GM23338 (cell line): ENCODE results near the gene PTK6. TPM values are rescaled to one million over a fixed set of nuclear protein-coding genes. Genes with fewer than 3 reads are reported as not detected.
A peak's percentile ranks its signal among the peaks of the same experiment; 100 is the strongest.

Source experiments
- ATAC-seq: fragments of 200-7000 bp; cut with Tn5 transposase; 3 replicates; pipeline ENCODE4 v1.9.1; 2020
- DNase-seq: peaks from one replicate; pipeline ENCODE4 v3.0.0-alpha.2; 2015; ENCODE audit warnings: low spot score
- H2AFZ ChIP-seq: fragments of 200-600 bp; sonication (generic); 2 replicates; pipeline ENCODE4 v1.8.0; 2016; ENCODE audit warnings: antibody characterized with exemption, mild to moderate bottlenecking, moderate library complexity
- H3F3A ChIP-seq: fragments of 200-600 bp; sonication (generic); replicated peaks from 2 replicates; pipeline ENCODE4 v1.8.0; 2017; ENCODE audit warnings: antibody characterized with exemption, mixed run types, low read depth
- H3K27ac ChIP-seq: fragments of 200-600 bp; sonication (generic); 2 replicates; pipeline ENCODE4 v1.6.1; 2016; ENCODE audit warnings: low read depth
- H3K27me3 ChIP-seq: fragments of 200-600 bp; sonication (generic); 2 replicates; pipeline ENCODE4 v1.8.0; 2016; ENCODE audit warnings: mild to moderate bottlenecking, mixed run types, moderate library complexity; ENCODE audit not compliant: insufficient read depth
- H3K36me3 ChIP-seq: fragments of 200-600 bp; sonication (generic); 2 replicates; pipeline ENCODE4 v1.8.0; 2016; ENCODE audit warnings: mild to moderate bottlenecking; ENCODE audit not compliant: insufficient read depth
- H3K4me1 ChIP-seq: fragments of 200-600 bp; sonication (generic); 2 replicates; pipeline ENCODE4 v1.8.0; 2016; ENCODE audit warnings: mild to moderate bottlenecking, moderate library complexity; ENCODE audit not compliant: insufficient read depth
- H3K4me2 ChIP-seq: fragments of 200-600 bp; sonication (generic); 2 replicates; pipeline ENCODE4 v1.7.1; 2017; ENCODE audit warnings: mixed run types
- H3K4me3 ChIP-seq: fragments of 200-600 bp; sonication (generic); 2 replicates; pipeline ENCODE4 v1.6.1; 2016; ENCODE audit warnings: mixed run types
- H3K79me2 ChIP-seq: fragments of 200-600 bp; sonication (generic); replicated peaks from 2 replicates; pipeline ENCODE4 v1.8.0; 2017; ENCODE audit warnings: mild to moderate bottlenecking; ENCODE audit not compliant: insufficient read depth
- H3K9me2 ChIP-seq: fragments of 200-600 bp; sonication (generic); 2 replicates; pipeline ENCODE4 v1.8.0; 2017; ENCODE audit not compliant: insufficient read depth
- H4K20me1 ChIP-seq: fragments of 200-600 bp; sonication (generic); replicated peaks from 2 replicates; pipeline ENCODE4 v1.8.0; 2017; ENCODE audit warnings: mild to moderate bottlenecking; ENCODE audit not compliant: insufficient read depth
- H3K27ac Mint-ChIP-seq: 2 replicates; pipeline ENCODE4 v1.8.0; 2020; ENCODE audit warnings: inconsistent platforms, mild to moderate bottlenecking, moderate library complexity, mixed read lengths
- H3K27me3 Mint-ChIP-seq: 3 replicates; pipeline ENCODE4 v1.8.0; 2022; ENCODE audit warnings: low read depth, mild to moderate bottlenecking, moderate library complexity, mixed read lengths, inconsistent platforms; ENCODE audit not compliant: insufficient read depth, poor library complexity
- H3K36me3 Mint-ChIP-seq: 3 replicates; pipeline ENCODE4 v1.8.0; 2021; ENCODE audit warnings: low read depth, mild to moderate bottlenecking, inconsistent platforms, moderate library complexity, mixed read lengths
- H3K4me1 Mint-ChIP-seq: 3 replicates; pipeline ENCODE4 v1.8.0; 2020; ENCODE audit warnings: mild to moderate bottlenecking, inconsistent platforms, mixed read lengths
- H3K4me3 Mint-ChIP-seq: 3 replicates; pipeline ENCODE4 v1.8.0; 2021; ENCODE audit warnings: moderate library complexity, mild to moderate bottlenecking, inconsistent platforms, mixed read lengths
- H3K9me3 Mint-ChIP-seq: 3 replicates; pipeline ENCODE4 v1.8.0; 2020; ENCODE audit warnings: moderate library complexity, mild to moderate bottlenecking, inconsistent platforms, mixed read lengths
- CREB1 ChIP-seq: fragments of 250-450 bp; sonication (Bioruptor Pico); IDR thresholded peaks from 2 replicates; pipeline ENCODE4 v1.5.0; 2020; ENCODE audit warnings: low read depth, mild to moderate bottlenecking, moderate library complexity
- CTCF ChIP-seq, 2 experiments: fragments of 200-600 bp in 1 of 2; sonication (generic) in 1 of 2; conservative IDR thresholded peaks; 2 replicates each; pipeline versions ENCODE4 v1.5.1 to v1.6.1; 2016 to 2017; ENCODE audit warnings: antibody characterized with exemption in 2 of 2, low read depth in 2 of 2, mild to moderate bottlenecking in 2 of 2, moderate library complexity in 1 of 2
- EZH2 ChIP-seq: fragments of 200-600 bp; sonication (generic); IDR thresholded peaks from one replicate; pipeline ENCODE4 v1.8.0; 2017; ENCODE audit warnings: antibody characterized with exemption, mild to moderate bottlenecking, low read depth; ENCODE audit not compliant: unreplicated experiment
- JUNB ChIP-seq: IDR thresholded peaks from one replicate; pipeline ENCODE4 v1.6.1; 2016; ENCODE audit warnings: antibody characterized with exemption; ENCODE audit not compliant: unreplicated experiment
- POLR2AphosphoS5 ChIP-seq: IDR thresholded peaks from 2 replicates; pipeline ENCODE4 v1.6.1; 2016; ENCODE audit warnings: antibody characterized with exemption, low read depth
- REST ChIP-seq: IDR thresholded peaks from one replicate; pipeline ENCODE4 v1.6.1; 2018; ENCODE audit warnings: antibody characterized with exemption; ENCODE audit not compliant: unreplicated experiment
- STAT1 ChIP-seq: IDR thresholded peaks from one replicate; pipeline ENCODE4 v1.6.1; 2016; ENCODE audit warnings: antibody characterized with exemption; ENCODE audit not compliant: unreplicated experiment
- ZNF114 ChIP-seq: fragments of 250-450 bp; sonication (Bioruptor Pico); IDR thresholded peaks from 2 replicates; pipeline ENCODE4 v1.5.0; 2020; ENCODE audit warnings: mild to moderate bottlenecking, moderate library complexity
- ZNF331 ChIP-seq: fragments of 250-450 bp; sonication (Bioruptor Pico); IDR thresholded peaks from 2 replicates; pipeline ENCODE4 v1.5.0; 2020; ENCODE audit warnings: low read depth, mild to moderate bottlenecking, moderate library complexity
- polyA plus RNA-seq: library from polyadenylated mRNA; unstranded; fragments of >200 nt; fragmentation: Nextera tagmentation; extraction: Ambion mirVana; gene quantifications from 2 replicates; pipeline ENCODE4 v1.2.1, GENCODE V29; 2016
- total RNA-seq: library from RNA; depleted of rRNA; stranded (reverse); fragments of >200 nt; shearing (Covaris generic); gene quantifications from 2 replicates; pipeline ENCODE4 v1.2.3, GENCODE V29; 2014

Gene PTK6
- total and polyA plus RNA-seq, 2 experiments from 2014 or later = 0.28 TPM; not detected in 1

- no peak for ATAC-seq
- DNase-seq = no peak
- no peaks in the 10 kb centered on the region for H3K36me3 ChIP-seq
- no peak overlapping the region for H3K27ac ChIP-seq
- no peak overlapping the region for H3K4me3 ChIP-seq
- H3K9me2 ChIP-seq = no peaks in the 10 kb centered on the region
- Mint-ChIP-seq H3K27me3 (peaks cover 3% of the 10 kb centered on the region), H3K36me3 (peaks cover 3% of the 10 kb centered on the region; the same call in 1 of the 3 replicates), H3K4me3 (no peak overlapping the region), H3K9me3 (peaks cover 4% of the 10 kb centered on the region; the same call in 2 of the 3 replicates), H3K4me1 (peaks cover 4% of the 10 kb centered on the region; the same call in 2 of the 3 replicates), H3K27ac (no peak overlapping the region)
- peaks cover 6% of the 10 kb centered on the region; the same call in 1 of the 2 replicates for H3F3A ChIP-seq
- H3K4me2 ChIP-seq = no peak overlapping the region
- no peaks in the 10 kb centered on the region for H3K79me2 ChIP-seq
- no peak overlapping the region for H2AFZ ChIP-seq
- H4K20me1 ChIP-seq = no peaks in the 10 kb centered on the region
- TF ChIP-seq ZNF331 (CRISPR knock-in tag) (no peak), REST (no peak), STAT1 (no peak), EZH2 (no peak), CTCF (conservative IDR thresholded peaks at IDR 0.05; ENCODE audit: low read depth in 2 of 2) (no peak), CREB1 (CRISPR knock-in tag) (no peak), POLR2AphosphoS5 (no peak), ZNF114 (CRISPR knock-in tag) (no peak)
- H3K27me3 ChIP-seq = no peaks in the 10 kb centered on the region
- no peaks in the 10 kb centered on the region for H3K4me1 ChIP-seq
These were observed 21.8 kb upstream of the PTK6 start for GRCh38 chr20:63558804-63559484.

GRCh38 chr20:63557481-63557891 is 20.3 kb upstream of the PTK6 start:
- H3K4me1 Mint-ChIP-seq = peaks cover 8% of the 10 kb centered on the region; the same call in 2 of the 3 replicates
- Histone ChIP-seq H3F3A (peaks cover 10% of the 10 kb centered on the region; the same call in 1 of the 2 replicates), H3K4me2 (no peak overlapping the region), H3K79me2 (no peaks in the 10 kb centered on the region), H3K4me3 (no peak overlapping the region), H3K36me3 (no peaks in the 10 kb centered on the region), H3K27me3 (no peaks in the 10 kb centered on the region), H3K9me2 (no peaks in the 10 kb centered on the region), H3K27ac (peak overlapping the region; percentile 26; the same call in 1 of the 2 replicates), H4K20me1 (no peaks in the 10 kb centered on the region), H3K4me1 (peaks cover 6% of the 10 kb centered on the region; the same call in 1 of the 2 replicates), H2AFZ (no peak overlapping the region)
- peaks cover 4% of the 10 kb centered on the region for H3K27me3 Mint-ChIP-seq
- no peak overlapping the region for H3K4me3 Mint-ChIP-seq
- no peak for ATAC-seq
- peaks cover 4% of the 10 kb centered on the region; the same call in 2 of the 3 replicates for H3K9me3 Mint-ChIP-seq
- DNase-seq = no peak
- peaks cover 3% of the 10 kb centered on the region; the same call in 1 of the 3 replicates for H3K36me3 Mint-ChIP-seq
- no peak overlapping the region for H3K27ac Mint-ChIP-seq
- TF ChIP-seq CREB1 (CRISPR knock-in tag) = no peak
- TF ChIP-seq JUNB = no peak
- TF ChIP-seq ZNF114 (CRISPR knock-in tag) = no peak
- no peak for TF ChIP-seq REST
